ENCODE results near the gene TMEM213.

- TF ChIP-seq, protein P1, sequence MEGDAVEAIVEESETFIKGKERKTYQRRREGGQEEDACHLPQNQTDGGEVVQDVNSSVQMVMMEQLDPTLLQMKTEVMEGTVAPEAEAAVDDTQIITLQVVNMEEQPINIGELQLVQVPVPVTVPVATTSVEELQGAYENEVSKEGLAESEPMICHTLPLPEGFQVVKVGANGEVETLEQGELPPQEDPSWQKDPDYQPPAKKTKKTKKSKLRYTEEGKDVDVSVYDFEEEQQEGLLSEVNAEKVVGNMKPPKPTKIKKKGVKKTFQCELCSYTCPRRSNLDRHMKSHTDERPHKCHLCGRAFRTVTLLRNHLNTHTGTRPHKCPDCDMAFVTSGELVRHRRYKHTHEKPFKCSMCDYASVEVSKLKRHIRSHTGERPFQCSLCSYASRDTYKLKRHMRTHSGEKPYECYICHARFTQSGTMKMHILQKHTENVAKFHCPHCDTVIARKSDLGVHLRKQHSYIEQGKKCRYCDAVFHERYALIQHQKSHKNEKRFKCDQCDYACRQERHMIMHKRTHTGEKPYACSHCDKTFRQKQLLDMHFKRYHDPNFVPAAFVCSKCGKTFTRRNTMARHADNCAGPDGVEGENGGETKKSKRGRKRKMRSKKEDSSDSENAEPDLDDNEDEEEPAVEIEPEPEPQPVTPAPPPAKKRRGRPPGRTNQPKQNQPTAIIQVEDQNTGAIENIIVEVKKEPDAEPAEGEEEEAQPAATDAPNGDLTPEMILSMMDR (conservative IDR thresholded peaks at IDR 0.05 in 1 of 2, IDR thresholded peaks at IDR 0.05 in 1 of 2; ENCODE audit: extremely low read depth in 1 of 2, insufficient read depth in 1 of 2, low read depth in 1 of 2, low read length in 2 of 2), result no peak
- no peak for TF ChIP-seq EZH2 (IDR thresholded peaks at IDR 0.05; ENCODE audit: borderline replicate concordance, low read length)
These were observed 30.5 kb downstream of the TMEM213 start for GRCh38 chr7:138828302-138828701.
